ENCODE results near the gene IL12B.

IL12B gene

GRCh38 chr5:159319363-159319762, 10.9 kb downstream of the IL12B start:
- DNase-seq (ENCODE audit: low read depth) = no peak
- no peak for TF ChIP-seq CTCF (IDR thresholded peaks at IDR 0.05; ENCODE audit: control insufficient read depth, insufficient read depth, low read depth, low read length, missing control alignments)
- H3K4me3 ChIP-seq (ENCODE audit: control insufficient read depth, low read depth, low read length) = no peak overlapping the region

GRCh38 chr5:159318448-159318847, 11.8 kb downstream of the IL12B start:
- no peak overlapping the region for H3K4me3 ChIP-seq (ENCODE audit: control insufficient read depth, low read depth, low read length)
- no peak for DNase-seq (ENCODE audit: low read depth)
- TF ChIP-seq CTCF (IDR thresholded peaks at IDR 0.05; ENCODE audit: control insufficient read depth, insufficient read depth, low read depth, low read length, missing control alignments) = no peak

- no peak for TF ChIP-seq CTCF (IDR thresholded peaks at IDR 0.05; ENCODE audit: control insufficient read depth, insufficient read depth, low read depth, low read length, missing control alignments)
- no peak for DNase-seq (ENCODE audit: low read depth)
- no peak overlapping the region for H3K4me3 ChIP-seq (ENCODE audit: control insufficient read depth, low read depth, low read length)
Measured at GRCh38 chr5:159317849-159318248, 12.4 kb downstream of the IL12B start.

DNA sequence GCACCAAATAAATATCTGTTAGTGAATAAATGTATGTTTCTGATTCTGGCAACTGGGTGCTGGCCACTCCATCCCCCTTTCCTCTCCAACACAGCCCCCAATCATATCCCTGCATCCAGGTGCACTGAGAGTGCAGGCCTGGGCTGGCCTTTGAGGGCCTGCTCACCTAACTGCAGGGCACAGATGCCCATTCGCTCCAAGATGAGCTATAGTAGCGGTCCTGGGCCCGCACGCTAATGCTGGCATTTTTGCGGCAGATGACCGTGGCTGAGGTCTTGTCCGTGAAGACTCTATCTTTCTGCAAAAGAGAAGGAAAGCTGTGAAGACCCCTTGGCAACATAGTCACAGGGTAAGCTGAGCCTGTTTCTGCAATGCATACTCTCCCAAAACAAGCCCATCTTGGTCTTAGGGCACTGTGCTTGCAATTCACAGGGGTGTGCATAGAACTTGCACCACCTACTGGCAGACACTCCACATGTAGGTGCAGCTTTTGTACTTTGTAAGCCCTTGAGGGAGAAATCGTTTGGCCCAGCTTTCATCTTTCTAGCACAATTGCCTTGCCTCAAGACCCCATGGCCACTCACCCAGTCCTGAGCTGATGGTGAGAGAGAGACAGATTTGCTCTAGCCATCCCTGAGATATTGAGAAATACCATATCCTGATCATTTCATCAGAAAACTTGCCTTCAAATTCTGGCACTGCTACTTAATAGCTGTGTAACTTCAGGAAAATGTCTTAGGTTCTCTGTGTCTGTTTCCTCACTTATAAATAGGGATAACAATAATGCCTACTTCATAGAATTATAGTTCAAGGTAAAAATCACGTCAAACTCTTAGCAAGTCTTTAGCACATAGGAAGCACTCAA, 13.5 kb downstream of the IL12B start:
- TF ChIP-seq CTCF (IDR thresholded peaks at IDR 0.05; ENCODE audit: control insufficient read depth, insufficient read depth, low read depth, low read length, missing control alignments) = peak; percentile 76
- DNase-seq (ENCODE audit: low read depth) = peak; percentile 18
- H3K4me3 ChIP-seq (ENCODE audit: control insufficient read depth, low read depth, low read length) = no peak overlapping the region

DNA sequence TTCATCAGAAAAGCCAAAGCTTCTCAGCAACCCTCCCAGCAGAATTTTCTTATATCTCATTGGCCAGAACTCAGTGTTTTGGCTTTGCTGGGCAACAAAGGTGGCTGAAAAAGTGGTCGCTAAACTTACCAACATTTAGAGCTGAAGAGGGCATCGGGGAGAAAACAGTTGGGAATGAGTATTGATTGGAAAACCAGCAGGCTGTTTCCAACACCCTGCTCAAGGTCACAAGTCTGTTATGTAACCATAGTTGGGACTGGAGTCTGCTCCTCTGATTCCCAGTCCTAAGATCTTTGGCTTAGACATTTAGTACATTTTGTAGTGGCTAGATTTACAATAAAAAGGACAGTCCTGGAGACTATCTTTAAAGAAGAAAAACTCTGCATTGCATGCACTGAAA, 17.1 kb downstream of the IL12B start:
- H3K4me3 ChIP-seq (ENCODE audit: control insufficient read depth, low read depth, low read length) = no peak overlapping the region
- no peak for TF ChIP-seq CTCF (IDR thresholded peaks at IDR 0.05; ENCODE audit: control insufficient read depth, insufficient read depth, low read depth, low read length, missing control alignments)
- no peak for DNase-seq (ENCODE audit: low read depth)

- H3K4me3 ChIP-seq (ENCODE audit: control insufficient read depth, low read depth, low read length) = no peak overlapping the region
- no peak for DNase-seq (ENCODE audit: low read depth)
- no peak for TF ChIP-seq CTCF (IDR thresholded peaks at IDR 0.05; ENCODE audit: control insufficient read depth, insufficient read depth, low read depth, low read length, missing control alignments)
Measured at GRCh38 chr5:159311063-159311462, 19.2 kb downstream of the IL12B start.
